ENCODE measurements around the gene KEAP1.

The KEAP1 gene

GRCh38 chr19:10505583-10506229 lies 2.5 kb upstream of the KEAP1 start:
- H3K9ac ChIP-seq (ENCODE audit: low read length): no peak overlapping the region
- H3K27me3 ChIP-seq (ENCODE audit: control insufficient read depth, insufficient read depth, low read length): no peaks in the 10 kb centered on the region
- H3K4me3 ChIP-seq (ENCODE audit: low read length): no peak overlapping the region
- no peaks in the 10 kb centered on the region for H3K4me1 ChIP-seq (ENCODE audit: control insufficient read depth, insufficient read depth, low read length)
- no peak overlapping the region for H3K27ac ChIP-seq (ENCODE audit: low read depth, low read length)
- no peaks in the 10 kb centered on the region for H3K36me3 ChIP-seq (ENCODE audit: control insufficient read depth, insufficient read depth, low read length)

GRCh38 chr19:10502524-10503001 lies 593 bp downstream of the KEAP1 start:
- H3K36me3 ChIP-seq (ENCODE audit: control insufficient read depth, insufficient read depth, low read length): peaks cover 6% of the 10 kb centered on the region
- no peaks in the 10 kb centered on the region for H3K27me3 ChIP-seq (ENCODE audit: control insufficient read depth, insufficient read depth, low read length)
- peak overlapping the region; percentile 95 for H3K9ac ChIP-seq (ENCODE audit: low read length)
- no peaks in the 10 kb centered on the region for H3K4me1 ChIP-seq (ENCODE audit: control insufficient read depth, insufficient read depth, low read length)
- H3K4me3 ChIP-seq (ENCODE audit: low read length): peak overlapping the region; percentile 84
- H3K27ac ChIP-seq (ENCODE audit: low read depth, low read length): peak overlapping the region; percentile 98

GRCh38 chr19:10501971-10502523 lies 1.1 kb downstream of the KEAP1 start:
- H3K4me3 ChIP-seq (ENCODE audit: low read length): peak overlapping the region; percentile 84
- peak overlapping the region; percentile 95 for H3K9ac ChIP-seq (ENCODE audit: low read length)
- H3K27ac ChIP-seq (ENCODE audit: low read depth, low read length): peak overlapping the region; percentile 98
- no peaks in the 10 kb centered on the region for H3K27me3 ChIP-seq (ENCODE audit: control insufficient read depth, insufficient read depth, low read length)
- H3K4me1 ChIP-seq (ENCODE audit: control insufficient read depth, insufficient read depth, low read length): no peaks in the 10 kb centered on the region
- peaks cover 9% of the 10 kb centered on the region for H3K36me3 ChIP-seq (ENCODE audit: control insufficient read depth, insufficient read depth, low read length)

GRCh38 chr19:10500247-10500592 lies 2.9 kb downstream of the KEAP1 start:
- Histone ChIP-seq H3K4me1 (ENCODE audit: control insufficient read depth, insufficient read depth, low read length) (no peaks in the 10 kb centered on the region), H3K9ac (ENCODE audit: low read length) (no peak overlapping the region), H3K4me3 (ENCODE audit: low read length) (no peak overlapping the region), H3K27ac (ENCODE audit: low read depth, low read length) (no peak overlapping the region), H3K36me3 (ENCODE audit: control insufficient read depth, insufficient read depth, low read length) (peaks cover 10% of the 10 kb centered on the region), H3K27me3 (ENCODE audit: control insufficient read depth, insufficient read depth, low read length) (no peaks in the 10 kb centered on the region)

GRCh38 chr19:10499550-10500246 lies 3.5 kb downstream of the KEAP1 start:
- Histone ChIP-seq H3K9ac (ENCODE audit: low read length) (no peak overlapping the region), H3K27me3 (ENCODE audit: control insufficient read depth, insufficient read depth, low read length) (no peaks in the 10 kb centered on the region), H3K36me3 (ENCODE audit: control insufficient read depth, insufficient read depth, low read length) (peaks cover 10% of the 10 kb centered on the region), H3K27ac (ENCODE audit: low read depth, low read length) (no peak overlapping the region), H3K4me3 (ENCODE audit: low read length) (no peak overlapping the region), H3K4me1 (ENCODE audit: control insufficient read depth, insufficient read depth, low read length) (no peaks in the 10 kb centered on the region)

GRCh38 chr19:10497371-10497770 lies 5.8 kb downstream of the KEAP1 start:
- Histone ChIP-seq H3K36me3 (ENCODE audit: control insufficient read depth, insufficient read depth, low read length) (peaks cover 10% of the 10 kb centered on the region), H3K4me1 (ENCODE audit: control insufficient read depth, insufficient read depth, low read length) (no peaks in the 10 kb centered on the region), H3K27me3 (ENCODE audit: control insufficient read depth, insufficient read depth, low read length) (no peaks in the 10 kb centered on the region), H3K27ac (ENCODE audit: low read depth, low read length) (no peak overlapping the region), H3K9ac (ENCODE audit: low read length) (no peak overlapping the region), H3K4me3 (ENCODE audit: low read length) (no peak overlapping the region)

- no peaks in the 10 kb centered on the region for H3K4me1 ChIP-seq (ENCODE audit: control insufficient read depth, insufficient read depth, low read length)
- H3K27me3 ChIP-seq (ENCODE audit: control insufficient read depth, insufficient read depth, low read length): no peaks in the 10 kb centered on the region
- peaks cover 22% of the 10 kb centered on the region for H3K36me3 ChIP-seq (ENCODE audit: control insufficient read depth, insufficient read depth, low read length)
- H3K4me3 ChIP-seq (ENCODE audit: low read length): no peak overlapping the region
- H3K27ac ChIP-seq (ENCODE audit: low read depth, low read length): no peak overlapping the region
- H3K9ac ChIP-seq (ENCODE audit: low read length): no peak overlapping the region
Observed at GRCh38 chr19:10491472-10492047, 11.6 kb downstream of the KEAP1 start.

GRCh38 chr19:10486551-10486950 lies 16.6 kb downstream of the KEAP1 start:
- no peak overlapping the region for H3K27ac ChIP-seq (ENCODE audit: low read depth, low read length)
- H3K36me3 ChIP-seq (ENCODE audit: control insufficient read depth, insufficient read depth, low read length): peaks cover 18% of the 10 kb centered on the region

GRCh38 chr19:10478903-10479384 lies 24.2 kb downstream of the KEAP1 start:
- Histone ChIP-seq H3K9ac (ENCODE audit: low read length) (no peak overlapping the region), H3K4me3 (ENCODE audit: low read length) (peak overlapping the region; percentile 63), H3K4me1 (ENCODE audit: control insufficient read depth, insufficient read depth, low read length) (peaks cover 8% of the 10 kb centered on the region), H3K27ac (ENCODE audit: low read depth, low read length) (no peak overlapping the region), H3K36me3 (ENCODE audit: control insufficient read depth, insufficient read depth, low read length) (no peaks in the 10 kb centered on the region), H3K27me3 (ENCODE audit: control insufficient read depth, insufficient read depth, low read length) (no peaks in the 10 kb centered on the region)

More at GRCh38 chr19:10486551-10486950, 16.6 kb downstream of the KEAP1 start:
- no peak overlapping the region for H3K4me3 ChIP-seq (ENCODE audit: low read length)
- H3K4me1 ChIP-seq (ENCODE audit: control insufficient read depth, insufficient read depth, low read length): no peaks in the 10 kb centered on the region
- no peaks in the 10 kb centered on the region for H3K27me3 ChIP-seq (ENCODE audit: control insufficient read depth, insufficient read depth, low read length)
- no peak overlapping the region for H3K9ac ChIP-seq (ENCODE audit: low read length)

- Histone ChIP-seq H3K4me3 (ENCODE audit: low read length) (peak overlapping the region; percentile 48), H3K4me1 (ENCODE audit: control insufficient read depth, insufficient read depth, low read length) (peaks cover 8% of the 10 kb centered on the region), H3K27ac (ENCODE audit: low read depth, low read length) (no peak overlapping the region), H3K27me3 (ENCODE audit: control insufficient read depth, insufficient read depth, low read length) (no peaks in the 10 kb centered on the region), H3K36me3 (ENCODE audit: control insufficient read depth, insufficient read depth, low read length) (no peaks in the 10 kb centered on the region), H3K9ac (ENCODE audit: low read length) (no peak overlapping the region)
Observed at GRCh38 chr19:10478476-10478875, 24.7 kb downstream of the KEAP1 start.

GRCh38 chr19:10474962-10475451 lies 28.1 kb downstream of the KEAP1 start:
- H3K4me3 ChIP-seq (ENCODE audit: low read length): no peak overlapping the region
- no peaks in the 10 kb centered on the region for H3K36me3 ChIP-seq (ENCODE audit: control insufficient read depth, insufficient read depth, low read length)
- no peaks in the 10 kb centered on the region for H3K27me3 ChIP-seq (ENCODE audit: control insufficient read depth, insufficient read depth, low read length)
- no peak overlapping the region for H3K9ac ChIP-seq (ENCODE audit: low read length)
- peaks cover 8% of the 10 kb centered on the region for H3K4me1 ChIP-seq (ENCODE audit: control insufficient read depth, insufficient read depth, low read length)
- no peak overlapping the region for H3K27ac ChIP-seq (ENCODE audit: low read depth, low read length)

- Histone ChIP-seq H3K4me1 (ENCODE audit: control insufficient read depth, insufficient read depth, low read length) (no peaks in the 10 kb centered on the region), H3K4me3 (ENCODE audit: low read length) (no peak overlapping the region), H3K9ac (ENCODE audit: low read length) (no peak overlapping the region), H3K36me3 (ENCODE audit: control insufficient read depth, insufficient read depth, low read length) (no peaks in the 10 kb centered on the region), H3K27me3 (ENCODE audit: control insufficient read depth, insufficient read depth, low read length) (no peaks in the 10 kb centered on the region), H3K27ac (ENCODE audit: low read depth, low read length) (no peak overlapping the region)
Observed at GRCh38 chr19:10473192-10473591, 30.0 kb downstream of the KEAP1 start.
